HG02571 (cell line): ENCODE results near the gene B3GLCT.
"Not testable (repeated sequence)": the region's sequence is repeated elsewhere in the genome, so short reads cannot be mapped to it uniquely, and the experiment has no call there.

Experiments
- ATAC-seq: cut with Tn5 transposase; IDR thresholded peaks from one replicate; pipeline ENCODE4 v1.9.1; 2021; ENCODE audit warnings: mild to moderate bottlenecking, moderate library complexity; ENCODE audit not compliant: unreplicated experiment

B3GLCT gene

GRCh38 chr13:31182987-31183386 is 16.8 kb upstream of the B3GLCT start:
- no peak for ATAC-seq

DNA sequence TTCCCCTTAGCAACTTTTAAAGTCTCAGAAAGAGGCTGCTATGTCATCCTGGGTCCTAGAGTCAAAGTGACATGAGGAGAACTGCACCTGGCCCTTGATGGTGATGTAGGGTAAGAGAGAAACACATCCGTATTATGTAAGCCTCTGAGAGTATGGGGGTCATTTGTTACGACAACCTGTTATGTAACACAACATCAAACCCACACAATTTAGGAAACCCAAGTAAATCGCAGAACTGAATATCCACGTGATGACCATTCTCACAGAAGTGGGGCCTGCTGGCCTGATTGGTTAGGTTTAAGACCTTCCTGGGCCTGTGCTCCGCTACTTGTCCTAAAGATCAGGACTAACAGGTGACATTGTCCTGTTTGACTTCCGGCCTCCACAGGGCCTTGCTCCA is 15.3 kb upstream of the B3GLCT start:
- ATAC-seq, result no peak

DNA sequence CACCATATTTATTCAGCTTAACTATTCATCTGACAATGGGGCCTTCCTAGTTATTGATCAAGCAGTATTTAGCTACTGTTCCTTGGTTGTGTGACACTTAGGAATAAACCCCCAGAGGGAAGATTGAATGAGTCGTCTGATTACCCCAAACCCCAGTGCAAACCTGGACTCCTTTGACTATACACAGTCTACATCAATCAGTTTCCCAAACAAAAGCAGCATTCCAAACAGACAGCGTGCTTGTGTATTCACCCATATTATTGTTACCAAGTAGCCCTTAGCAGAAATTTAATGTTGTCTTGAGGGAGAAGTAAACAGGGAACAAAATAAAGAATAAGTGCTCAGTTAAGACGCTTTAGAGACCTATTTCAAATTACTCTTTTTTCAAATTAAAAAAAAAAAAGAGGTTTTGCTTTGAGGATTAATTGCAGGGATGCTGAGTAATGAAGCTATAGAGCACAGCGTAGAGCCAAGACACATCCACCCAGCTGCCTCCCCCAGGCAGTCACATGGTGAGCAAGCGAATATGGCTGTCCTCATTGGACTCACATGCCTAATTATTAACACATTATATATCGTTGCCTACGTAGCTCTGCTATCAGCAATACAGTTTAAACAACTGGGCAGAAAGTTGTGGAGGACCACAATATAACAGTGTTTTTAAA is 14.7 kb upstream of the B3GLCT start:
- no peak for ATAC-seq

DNA sequence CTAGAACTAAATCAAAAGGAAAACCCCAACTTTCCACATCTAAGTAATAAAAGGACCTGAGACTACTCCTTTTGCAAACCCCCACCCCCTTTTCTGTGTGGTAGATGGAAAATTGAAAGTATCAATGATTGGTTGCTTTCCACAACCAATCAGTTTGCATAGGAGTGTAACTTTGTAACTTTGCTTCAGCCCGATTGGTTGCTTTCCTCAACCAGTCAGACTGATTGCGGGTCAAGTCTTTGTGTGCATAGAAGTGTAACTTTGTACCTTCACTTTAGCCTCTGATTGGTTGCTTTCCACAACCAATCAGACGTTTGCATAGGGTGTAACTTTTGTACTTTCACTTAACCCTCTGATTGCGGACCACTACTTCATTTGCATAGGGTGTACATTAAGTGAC is 8.0 kb upstream of the B3GLCT start:
- no peak for ATAC-seq

- ATAC-seq, result no peak
Observed at GRCh38 chr13:31192306-31192705, 7.5 kb upstream of the B3GLCT start.

DNA sequence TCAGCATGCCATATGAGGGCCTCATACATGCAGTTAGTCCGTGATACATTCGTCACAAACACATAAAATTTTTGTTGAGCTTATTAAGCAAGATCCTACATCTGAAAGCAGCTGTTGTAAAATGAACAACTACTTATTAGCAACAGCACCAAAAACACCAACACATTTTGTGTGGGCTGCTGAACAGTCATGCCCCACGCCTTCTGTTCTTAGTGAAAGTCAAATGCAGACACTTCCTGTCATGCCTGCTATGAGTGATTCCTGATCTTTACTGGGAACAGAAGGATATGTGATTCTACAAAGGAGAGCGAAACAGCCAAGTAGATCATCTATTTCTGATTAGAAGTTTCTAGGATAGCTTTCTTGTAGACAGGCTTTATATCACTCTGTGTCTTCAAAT is 4.2 kb upstream of the B3GLCT start:
- ATAC-seq, result no peak

GRCh38 chr13:31196992-31197391 is 2.8 kb upstream of the B3GLCT start:
- ATAC-seq, result no peak

- no peak for ATAC-seq
Observed at GRCh38 chr13:31198519-31198918, 1.3 kb upstream of the B3GLCT start.

- no peak for ATAC-seq
Observed at GRCh38 chr13:31199527-31199848, 287 bp upstream of the B3GLCT start.

DNA sequence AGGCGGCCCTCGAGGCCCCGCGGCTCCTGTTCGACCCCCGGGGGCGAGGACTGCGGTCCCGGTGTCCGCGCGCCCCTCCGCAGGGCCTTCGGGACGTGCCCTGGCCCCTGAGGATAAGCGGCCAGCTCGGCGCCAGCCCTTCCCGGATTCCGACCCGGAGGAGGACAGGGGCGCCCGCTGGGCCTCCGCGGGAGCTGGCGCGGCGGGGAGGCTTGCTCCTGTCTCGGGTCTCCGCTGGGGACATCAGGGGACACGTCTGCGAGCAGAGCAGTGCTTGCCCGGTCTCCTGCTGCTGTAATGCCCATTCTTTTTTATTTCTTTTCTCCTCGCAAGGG is 829 bp downstream of the B3GLCT start:
- ATAC-seq, result peak; percentile 9

- no peak for ATAC-seq
Observed at GRCh38 chr13:31201341-31202031, 1.7 kb downstream of the B3GLCT start.

DNA sequence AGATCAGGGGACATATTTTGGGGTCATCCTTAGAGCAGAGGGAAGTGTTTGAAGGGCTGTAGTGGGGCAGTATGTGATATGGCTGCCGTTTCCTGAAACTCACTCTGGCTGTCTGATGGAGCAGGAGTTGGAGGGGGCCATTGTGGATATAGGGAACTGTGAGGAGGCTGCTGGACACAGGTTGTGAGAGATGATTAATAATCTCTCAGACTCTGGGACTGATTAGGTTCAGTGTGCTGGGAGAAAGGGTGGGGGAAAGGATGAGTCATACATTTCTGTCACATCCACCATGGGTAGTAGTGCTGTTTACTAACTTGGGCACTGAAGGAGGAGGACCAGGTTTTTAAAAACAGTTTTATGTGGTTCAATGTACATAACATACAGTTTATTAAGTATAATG is 4.8 kb downstream of the B3GLCT start:
- ATAC-seq, result no peak

DNA sequence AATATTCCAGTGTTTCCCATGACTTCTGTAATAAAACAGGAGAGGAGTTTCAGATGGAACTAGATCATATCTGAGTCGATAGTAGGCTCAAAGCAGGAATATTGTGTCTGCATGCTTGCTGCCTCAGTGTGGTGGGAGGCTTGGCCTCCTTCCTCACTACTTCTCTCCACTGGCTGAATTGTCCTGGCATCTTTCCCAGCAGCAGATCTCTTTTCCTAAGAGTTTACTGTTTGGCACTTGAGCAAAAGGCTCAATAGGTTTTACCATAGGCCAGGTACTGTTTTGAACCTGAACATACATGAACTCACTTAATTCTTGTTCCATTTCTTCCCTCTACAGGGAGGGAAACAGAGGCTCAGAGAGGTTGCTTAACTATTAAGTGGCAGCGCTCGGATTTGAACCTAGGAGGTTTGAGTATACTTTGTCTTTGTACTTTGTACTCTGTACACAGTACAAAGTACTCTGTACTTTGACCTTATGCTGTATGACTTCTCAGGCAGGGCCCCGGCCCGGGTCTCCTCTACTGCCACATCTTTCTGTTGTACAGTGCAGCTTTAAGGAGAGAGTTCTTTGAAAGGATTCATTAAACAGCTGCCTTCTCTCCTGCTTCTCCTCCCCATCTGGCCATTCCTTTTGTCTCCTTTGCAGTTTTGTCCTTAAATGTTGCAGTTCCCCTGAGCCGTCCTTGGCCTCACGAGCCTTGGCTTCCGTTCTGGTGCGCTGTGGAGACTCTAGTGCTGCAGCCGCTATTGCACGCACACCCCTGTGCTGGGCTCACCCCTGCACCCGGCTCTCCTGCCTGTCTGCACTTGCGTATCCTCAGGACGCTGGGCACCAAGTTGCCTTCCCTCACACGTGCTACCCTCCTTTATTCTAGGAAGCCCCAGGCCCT is 8.1 kb downstream of the B3GLCT start:
- no peak for ATAC-seq

GRCh38 chr13:31208559-31209122 is 8.9 kb downstream of the B3GLCT start:
- ATAC-seq, result no peak

GRCh38 chr13:31209172-31209840 is 9.5 kb downstream of the B3GLCT start:
- ATAC-seq, result no peak

DNA sequence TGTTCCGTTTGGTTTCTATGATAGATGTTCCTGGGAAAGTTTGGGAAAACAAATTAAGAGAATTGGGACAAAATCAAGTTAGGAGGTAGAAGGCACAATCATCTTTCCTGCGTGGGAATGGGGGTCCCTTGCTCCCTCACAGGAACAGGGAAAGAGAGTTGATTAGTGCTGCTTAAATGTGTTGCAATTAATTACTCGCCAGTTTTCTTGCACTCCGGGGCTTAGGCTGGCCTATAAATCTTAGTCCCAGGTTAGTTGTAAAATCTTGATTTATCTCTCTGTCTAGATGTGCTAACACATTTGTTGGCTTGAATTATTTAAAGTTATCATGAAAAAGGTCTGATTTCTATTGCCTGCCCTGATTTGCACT is 10.1 kb downstream of the B3GLCT start:
- no peak for ATAC-seq

GRCh38 chr13:31213651-31214289 is 14.0 kb downstream of the B3GLCT start:
- ATAC-seq, result no peak

GRCh38 chr13:31214435-31214834 is 14.7 kb downstream of the B3GLCT start:
- no peak for ATAC-seq

GRCh38 chr13:31216916-31217315 is 17.1 kb downstream of the B3GLCT start:
- not testable (repeated sequence) for ATAC-seq

DNA sequence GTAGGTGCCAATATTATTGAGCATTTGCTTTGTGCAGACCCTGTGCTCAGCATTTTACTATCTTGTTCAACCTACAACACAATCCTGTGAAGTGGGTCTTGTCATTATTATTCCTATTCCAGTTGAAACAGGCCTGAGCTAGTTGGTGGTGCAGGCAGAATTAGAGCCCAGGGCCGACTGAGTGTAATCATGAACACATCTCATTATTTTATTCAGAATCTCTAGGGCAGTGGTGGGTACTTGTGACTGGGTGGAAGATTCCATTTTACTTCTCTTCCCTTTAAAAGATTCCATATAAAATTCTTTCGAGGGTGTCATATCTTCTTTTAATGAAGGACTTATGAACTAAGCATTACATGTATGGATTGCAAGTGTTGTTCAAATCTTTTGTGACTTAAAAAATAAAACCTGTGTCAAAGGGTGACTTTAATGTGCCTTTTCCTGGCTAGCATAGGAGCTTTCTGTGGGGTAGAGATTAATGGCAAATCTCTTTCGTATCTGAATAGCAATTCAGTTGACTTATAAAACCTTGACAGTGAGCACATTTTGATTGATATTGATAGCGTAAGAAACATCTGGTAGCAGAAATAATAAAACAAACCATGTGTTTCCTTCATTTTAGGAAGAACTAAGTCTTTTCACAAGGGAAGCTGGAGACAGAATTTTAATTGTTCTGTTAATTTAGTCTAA is 20.3 kb downstream of the B3GLCT start:
- ATAC-seq, result no peak
